SK-N-SH (cell line): ENCODE results near the gene RGS7BP. TPM values are rescaled to one million over a fixed set of nuclear protein-coding genes. Genes with fewer than 3 reads are reported as not detected.

Experiments
- CTCF ChIA-PET: fragments of 300-600, 350-600 bp; formaldehyde crosslinking; extraction: SDS; loops from one replicate; lab custom pipeline; 2021; lab: Yijun Ruan, JAX
- POLR2A ChIA-PET: fragments of 350-600 bp; sonication (Branson Sonifier 250); formaldehyde crosslinking; extraction: SDS; loops from one replicate; lab custom pipeline; 2020; ENCODE audit warnings: antibody characterized with exemption, inconsistent platforms; lab: Yijun Ruan, JAX
- DNase-seq: peaks from one replicate; pipeline ENCODE4 v3.0.0; 2012
- H2AFZ ChIP-seq: fragments of 200-600 bp; sonication (generic); 2 replicates; pipeline ENCODE4 v1.8.1; 2016; ENCODE audit warnings: antibody characterized with exemption, mild to moderate bottlenecking, low read depth
- H3F3A ChIP-seq: fragments of 200-600 bp; sonication (generic); replicated peaks from 2 replicates; pipeline ENCODE3; 2016; ENCODE audit warnings: antibody characterized with exemption, mild to moderate bottlenecking; ENCODE audit not compliant: insufficient read depth
- H3K27ac ChIP-seq, 2 experiments: fragments of 200-500 bp in 1 of 2; fragments of 200-600 bp in 1 of 2; sonication (Bioruptor generic) in 1 of 2; sonication (generic), shearing (Covaris generic) in 1 of 2; 2 replicates each; pipeline versions ENCODE4 v1.5.1 to v1.6.1; 2014 to 2016; ENCODE audit warnings: low read depth in 2 of 2, inconsistent platforms in 1 of 2, low read length in 1 of 2, mild to moderate bottlenecking in 1 of 2, mixed read lengths in 1 of 2
- H3K27me3 ChIP-seq: fragments of 200-600 bp; sonication (generic), shearing (Covaris generic); 2 replicates; pipeline ENCODE4 v1.6.1; 2016; ENCODE audit warnings: mixed run types; ENCODE audit not compliant: insufficient read depth
- H3K36me3 ChIP-seq, 2 experiments: fragments of 200-500 bp in 1 of 2; fragments of 200-600 bp in 1 of 2; sonication (Bioruptor generic) in 1 of 2; sonication (generic) in 1 of 2; replicated peaks in 1 of 2; 2 replicates each; pipeline versions ENCODE3 to v1.5.1; 2014 to 2016; ENCODE audit warnings: low read length in 1 of 2, mild to moderate bottlenecking in 1 of 2; ENCODE audit not compliant: insufficient read depth in 2 of 2, control insufficient read depth in 1 of 2
- H3K4me1 ChIP-seq, 2 experiments: fragments of 200-500 bp in 1 of 2; fragments of 200-600 bp in 1 of 2; sonication (Bioruptor generic) in 1 of 2; sonication (generic), shearing (Covaris generic) in 1 of 2; 2 replicates each; pipeline versions ENCODE4 v1.5.1 to v1.6.1; 2014 to 2016; ENCODE audit warnings: low read depth in 1 of 2, low read length in 1 of 2, mixed run types in 1 of 2; ENCODE audit not compliant: insufficient read depth in 2 of 2, control insufficient read depth in 1 of 2
- H3K4me2 ChIP-seq: fragments of 200-600 bp; sonication (generic), shearing (Covaris generic); 2 replicates; pipeline ENCODE4 v1.6.1; 2017; ENCODE audit warnings: mixed run types
- H3K4me3 ChIP-seq, 2 experiments: fragments of 200-500 bp in 1 of 2; fragments of 200-600 bp in 1 of 2; sonication (Bioruptor generic) in 1 of 2; sonication (generic), shearing (Covaris generic) in 1 of 2; 2 replicates each; pipeline versions ENCODE4 v1.5.1 to v1.8.1; 2014 to 2016; ENCODE audit warnings: low read depth in 2 of 2, inconsistent platforms in 1 of 2, low read length in 1 of 2, mild to moderate bottlenecking in 1 of 2, mixed read lengths in 1 of 2, moderate library complexity in 1 of 2
- H3K79me2 ChIP-seq: fragments of 200-600 bp; sonication (generic); 2 replicates; pipeline ENCODE4 v1.8.1; 2017; ENCODE audit warnings: mild to moderate bottlenecking; ENCODE audit not compliant: insufficient read depth
- H3K9ac ChIP-seq: fragments of 200-600 bp; sonication (generic); 2 replicates; pipeline ENCODE4 v1.6.1; 2017; ENCODE audit warnings: mixed run types
- H3K9me2 ChIP-seq: fragments of 200-600 bp; sonication (generic); 2 replicates; pipeline ENCODE4 v1.6.1; 2017; ENCODE audit warnings: mixed run types
- H3K9me3 ChIP-seq: fragments of 200-600 bp; sonication (generic); 2 replicates; pipeline ENCODE4 v1.6.1; 2017; ENCODE audit warnings: mixed run types, mild to moderate bottlenecking, moderate library complexity
- H4K20me1 ChIP-seq: fragments of 200-600 bp; sonication (generic); 2 replicates; pipeline ENCODE4 v1.6.1; 2017; ENCODE audit warnings: mild to moderate bottlenecking, mixed run types; ENCODE audit not compliant: insufficient read depth
- CHD2 ChIP-seq: fragments of 150-350 bp; IDR thresholded peaks from 2 replicates; pipeline ENCODE4 v1.6.1; 2018; ENCODE audit warnings: low read length; ENCODE audit not compliant: partially characterized antibody
- ELF1 ChIP-seq: IDR thresholded peaks from 2 replicates; pipeline ENCODE4 v1.4.0; 2012
- GATA2 ChIP-seq: sonication (generic); formaldehyde crosslinking; IDR thresholded peaks from 2 replicates; pipeline ENCODE4 v1.5.0; 2020; ENCODE audit warnings: mild to moderate bottlenecking, missing genetic modification reagents
- JUND ChIP-seq: IDR thresholded peaks from 2 replicates; pipeline ENCODE4 v1.4.0; 2012
- MAX ChIP-seq: IDR thresholded peaks from 2 replicates; pipeline ENCODE4 v1.4.0; 2012; ENCODE audit warnings: low read depth
- MEF2A ChIP-seq: IDR thresholded peaks from 2 replicates; pipeline ENCODE4 v1.4.0; 2012; ENCODE audit warnings: low read depth, borderline replicate concordance
- RCOR1 ChIP-seq: fragments of 150-350 bp; IDR thresholded peaks from 2 replicates; pipeline ENCODE4 v1.6.1; 2017; ENCODE audit warnings: antibody characterized with exemption, low read length
- REST ChIP-seq: IDR thresholded peaks from 2 replicates; pipeline ENCODE4 v1.6.1; 2012; ENCODE audit warnings: mild to moderate bottlenecking, low read depth, low read length, moderate library complexity
- SMC3 ChIP-seq: IDR thresholded peaks from 2 replicates; pipeline ENCODE4 v1.6.1; 2012; ENCODE audit warnings: low read depth, low read length, improper control_type of control experiment
- TEAD4 ChIP-seq: IDR thresholded peaks from 2 replicates; pipeline ENCODE4 v1.4.0; 2012; ENCODE audit warnings: mild to moderate bottlenecking, borderline replicate concordance; ENCODE audit not compliant: insufficient read depth
- ZBTB33 ChIP-seq: IDR thresholded peaks from 2 replicates; pipeline ENCODE4 v1.4.0; 2012; ENCODE audit warnings: low read depth, borderline replicate concordance
- WGBS: methylation state at CpG from one replicate; pipeline ENCODE4 v1.1.6; 2017; ENCODE audit warnings: low lambda C conversion rate; 5-methylcytosine and 5-hydroxymethylcytosine counted together
- polyA plus RNA-seq, 3 experiments: library from polyadenylated mRNA; depleted of rRNA; stranded (reverse); fragments of >200 nt; gene quantifications; 2 replicates each; pipeline ENCODE4 v1.2.3, GENCODE V29; 2012

The RGS7BP gene
- polyA plus RNA-seq, 1 of the 3 experiments (the other 2 are of a cell fraction) = not detected

GRCh38 chr5:64644831-64645230 lies 139.0 kb downstream of the RGS7BP start (continued):
- TF ChIP-seq REST = no peak
- no peak for TF ChIP-seq TEAD4
- no peak for TF ChIP-seq RCOR1
- no peak for TF ChIP-seq SMC3
- TF ChIP-seq MEF2A = no peak

- H3K4me3 ChIP-seq = no peak overlapping the region
- no peak overlapping the region for H3K27ac ChIP-seq
- H4K20me1 ChIP-seq = no peaks in the 10 kb centered on the region
- H3K27me3 ChIP-seq = no peaks in the 10 kb centered on the region; the same call in 1 of the 2 replicates
- no peak for DNase-seq
- TF ChIP-seq ELF1 = no peak
- no peak for TF ChIP-seq JUND
- TF ChIP-seq TEAD4 = no peak
- no peak for TF ChIP-seq CHD2
- no peak for TF ChIP-seq GATA2 (CRISPR knock-in tag)
- no peak for TF ChIP-seq ZBTB33
- TF ChIP-seq MAX = no peak
- no peaks in the 10 kb centered on the region for H3K36me3 ChIP-seq
- no peaks in the 10 kb centered on the region for H3K9me3 ChIP-seq
- 28% methylated on average over 3 of the region's 3 CpGs for WGBS
- no peak overlapping the region for H2AFZ ChIP-seq
- no peaks in the 10 kb centered on the region for H3K4me1 ChIP-seq
- H3K79me2 ChIP-seq = no peaks in the 10 kb centered on the region
- ChIA-PET CTCF (interaction anchor here (3.0 kb wide), 1 partner anchor 11 kb away, joined by 17 read pairs; no protein-coding TSS in a partner anchor), POLR2A (no interaction called here)
- H3K9me2 ChIP-seq = no peaks in the 10 kb centered on the region
- no peaks in the 10 kb centered on the region for H3F3A ChIP-seq
- no peak overlapping the region for H3K4me2 ChIP-seq
- no peak overlapping the region for H3K9ac ChIP-seq
Observed at GRCh38 chr5:64646169-64646568, 140.4 kb downstream of the RGS7BP start.
